H1 (cell line): Measurements from ENCODE around the gene ERI2. TPM values are rescaled to one million over a fixed set of nuclear protein-coding genes. Genes with fewer than 3 reads are reported as not detected.

Source experiments
- CTCF ChIA-PET: fragments of 300-600 bp; sonication (Branson Sonifier 250); formaldehyde crosslinking; loops from one replicate; lab custom pipeline; 2021; ENCODE audit not compliant: partially characterized antibody; lab: Charles Lee
- POLR2A ChIA-PET: fragments of 300-600 bp; sonication (Branson Sonifier 250); formaldehyde crosslinking; loops from one replicate; lab custom pipeline; 2021; ENCODE audit warnings: inconsistent platforms; ENCODE audit not compliant: partially characterized antibody; lab: Charles Lee
- DNase-seq, 2 experiments: peaks; one replicate each; pipeline versions ENCODE4 v3.0.0 to v3.0.0-alpha.2; 2010 to 2022; ENCODE audit warnings: low spot score in 2 of 2, low read depth in 1 of 2, mixed read lengths in 1 of 2
- FAIRE-seq: peaks from 2 replicates; lab custom pipeline; 2011; peaks lifted over from hg19 to GRCh38; lab: Jason Lieb, UNC
- H2AFZ ChIP-seq: 2 replicates; pipeline ENCODE4 v1.8.1; 2012; ENCODE audit warnings: low read length, inconsistent platforms
- H2AK5ac ChIP-seq: 2 replicates; pipeline ENCODE4 v1.6.1; 2013; ENCODE audit warnings: low read depth, low read length
- H2BK120ac ChIP-seq: replicated peaks from 2 replicates; pipeline ENCODE3; 2013; ENCODE audit warnings: low read depth, low read length, inconsistent platforms
- H2BK12ac ChIP-seq: 2 replicates; pipeline ENCODE4 v1.6.1; 2013; ENCODE audit warnings: low read depth, low read length
- H2BK15ac ChIP-seq: 2 replicates; pipeline ENCODE4 v1.6.1; 2013; ENCODE audit warnings: low read length
- H2BK20ac ChIP-seq: 2 replicates; pipeline ENCODE4 v1.6.1; 2013; ENCODE audit warnings: low read length
- H2BK5ac ChIP-seq: 2 replicates; pipeline ENCODE4 v1.6.1; 2013; ENCODE audit warnings: low read depth, low read length
- H3K14ac ChIP-seq: 2 replicates; pipeline ENCODE4 v1.6.1; 2013; ENCODE audit warnings: inconsistent platforms; ENCODE audit not compliant: insufficient read length
- H3K18ac ChIP-seq: 2 replicates; pipeline ENCODE4 v1.6.1; 2013; ENCODE audit warnings: low read length; ENCODE audit errors: extremely low read depth
- H3K23ac ChIP-seq: 2 replicates; pipeline ENCODE4 v1.6.1; 2013; ENCODE audit warnings: inconsistent platforms; ENCODE audit not compliant: insufficient read length
- H3K23me2 ChIP-seq: 2 replicates; pipeline ENCODE4 v1.6.1; 2013; ENCODE audit warnings: low read depth, low read length
- H3K27ac ChIP-seq: 2 replicates; pipeline ENCODE4 v1.6.1; 2011; ENCODE audit warnings: low read depth, low read length, inconsistent platforms
- H3K27me3 ChIP-seq, 4 experiments: replicated peaks in 1 of 4; 1 replicate in 1 of 4; 2 replicates in 3 of 4; pipeline versions ENCODE4 v1.6.1 to v1.8.1; 2011 to 2013; ENCODE audit warnings: low read length in 3 of 4, mild to moderate bottlenecking in 3 of 4, inconsistent platforms in 2 of 4, mixed read lengths in 2 of 4, moderate library complexity in 1 of 4; ENCODE audit not compliant: control insufficient read depth in 3 of 4, insufficient read depth in 3 of 4; ENCODE audit errors: extremely low read depth in 1 of 4
- H3K36me3 ChIP-seq, 4 experiments: 2 replicates each; pipeline versions ENCODE4 v1.6.1 to v1.8.1; 2011 to 2013; ENCODE audit warnings: mild to moderate bottlenecking in 4 of 4, low read length in 3 of 4, moderate library complexity in 2 of 4, control low read depth in 1 of 4, inconsistent platforms in 1 of 4; ENCODE audit not compliant: insufficient read depth in 4 of 4, control insufficient read depth in 2 of 4
- H3K4ac ChIP-seq: replicated peaks from 2 replicates; pipeline ENCODE3; 2013; ENCODE audit warnings: low read length, low read depth, mixed read lengths, inconsistent platforms; ENCODE audit not compliant: insufficient read length
- H3K4me1 ChIP-seq, 4 experiments: replicated peaks in 1 of 4; 1 replicate in 1 of 4; 2 replicates in 3 of 4; pipeline versions ENCODE4 v1.6.1 to v1.8.1; 2011 to 2013; ENCODE audit warnings: low read length in 3 of 4, inconsistent platforms in 2 of 4, mixed read lengths in 1 of 4; ENCODE audit not compliant: insufficient read depth in 4 of 4, control insufficient read depth in 3 of 4
- H3K4me2 ChIP-seq, 2 experiments: 2 replicates each; pipeline versions ENCODE4 v1.6.1 to v1.8.1; 2011 to 2013; ENCODE audit warnings: low read depth in 2 of 2, low read length in 2 of 2, control low read depth in 1 of 2, inconsistent platforms in 1 of 2, mild to moderate bottlenecking in 1 of 2; ENCODE audit not compliant: insufficient read depth in 1 of 2
- H3K4me3 ChIP-seq, 4 experiments: fragments of 200-600, 300-600 bp in 1 of 4; sonication (generic), shearing (Covaris generic), sonication (Bioruptor Twin) in 1 of 4; 2 replicates each; pipeline versions ENCODE4 v1.5.1 to v1.8.1; 2011 to 2016; ENCODE audit warnings: low read length in 4 of 4, low read depth in 3 of 4, control low read depth in 2 of 4, inconsistent platforms in 2 of 4, mild to moderate bottlenecking in 2 of 4, mixed read lengths in 1 of 4, moderate library complexity in 1 of 4; ENCODE audit not compliant: insufficient read depth in 2 of 4; ENCODE audit errors: extremely low read depth in 1 of 4
- H3K56ac ChIP-seq: replicated peaks from 2 replicates; pipeline ENCODE3; 2013; ENCODE audit warnings: low read depth, mild to moderate bottlenecking, mixed read lengths, low read length, inconsistent platforms; ENCODE audit not compliant: insufficient read length
- H3K79me1 ChIP-seq: 2 replicates; pipeline ENCODE4 v1.6.1; 2013; ENCODE audit warnings: low read depth, low read length, control low read depth
- H3K79me2 ChIP-seq, 2 experiments: 2 replicates each; pipeline versions ENCODE4 v1.6.1 to v1.8.1; 2012 to 2013; ENCODE audit warnings: low read length in 2 of 2, mild to moderate bottlenecking in 2 of 2, inconsistent platforms in 1 of 2; ENCODE audit not compliant: insufficient read depth in 2 of 2, control insufficient read depth in 1 of 2
- H3K9ac ChIP-seq, 4 experiments: replicated peaks in 1 of 4; 1 replicate in 1 of 4; 2 replicates in 3 of 4; pipeline versions ENCODE4 v1.6.1 to v1.8.1; 2011 to 2013; ENCODE audit warnings: low read depth in 3 of 4, low read length in 3 of 4, control low read depth in 2 of 4, mild to moderate bottlenecking in 2 of 4, moderate library complexity in 2 of 4, inconsistent platforms in 1 of 4; ENCODE audit errors: extremely low read depth in 1 of 4
- H3K9me3 ChIP-seq, 2 experiments: 2 replicates each; pipeline versions ENCODE4 v1.6.1 to v1.8.1; 2012 to 2013; ENCODE audit warnings: mild to moderate bottlenecking in 2 of 2, moderate library complexity in 2 of 2, control low read depth in 1 of 2, inconsistent platforms in 1 of 2, low read depth in 1 of 2, low read length in 1 of 2, mixed read lengths in 1 of 2; ENCODE audit not compliant: insufficient read depth in 2 of 2
- H4K20me1 ChIP-seq, 2 experiments: replicated peaks in 1 of 2; 2 replicates each; pipeline versions ENCODE3 to v1.8.1; 2011 to 2013; ENCODE audit warnings: inconsistent platforms in 2 of 2, low read length in 2 of 2, mild to moderate bottlenecking in 1 of 2; ENCODE audit not compliant: insufficient read depth in 2 of 2, control insufficient read depth in 1 of 2
- H4K5ac ChIP-seq: 2 replicates; pipeline ENCODE4 v1.6.1; 2013; ENCODE audit warnings: low read length, low read depth, mixed read lengths, inconsistent platforms; ENCODE audit not compliant: insufficient read length
- H4K8ac ChIP-seq: 2 replicates; pipeline ENCODE4 v1.8.0; 2013; ENCODE audit warnings: mild to moderate bottlenecking, moderate library complexity, low read length, inconsistent platforms; ENCODE audit not compliant: insufficient read depth; ENCODE audit errors: extremely low read depth
- H4K91ac ChIP-seq: replicated peaks from 2 replicates; pipeline ENCODE3; 2013; ENCODE audit warnings: low read length, mixed read lengths, inconsistent platforms; ENCODE audit not compliant: insufficient read length
- BCL11A ChIP-seq, 2 experiments: IDR thresholded peaks; one replicate each; pipeline ENCODE4 v1.6.1; 2011; ENCODE audit warnings: low read depth in 2 of 2, low read length in 2 of 2, mild to moderate bottlenecking in 2 of 2
- EGR1 ChIP-seq: IDR thresholded peaks from 2 replicates; pipeline ENCODE4 v1.6.1; 2011; ENCODE audit warnings: low read depth, low read length, borderline replicate concordance
- JUN ChIP-seq: IDR thresholded peaks from 2 replicates; pipeline ENCODE4 v1.6.1; 2011; ENCODE audit warnings: low read depth, mild to moderate bottlenecking, improper control_type of control experiment, low read length
- NRF1 ChIP-seq: IDR thresholded peaks from 2 replicates; pipeline ENCODE4 v1.6.1; 2011; ENCODE audit warnings: mild to moderate bottlenecking, low read depth, low read length, improper control_type of control experiment
- RFX5 ChIP-seq: IDR thresholded peaks from 2 replicates; pipeline ENCODE4 v1.6.1; 2011; ENCODE audit warnings: low read depth, low read length, improper control_type of control experiment, borderline replicate concordance
- SIN3A ChIP-seq, 2 experiments: IDR thresholded peaks in 1 of 2; conservative IDR thresholded peaks in 1 of 2; 2 replicates each; pipeline ENCODE4 v1.6.1; 2011 to 2012; ENCODE audit warnings: low read length in 2 of 2, improper control_type of control experiment in 1 of 2, low read depth in 1 of 2, mild to moderate bottlenecking in 1 of 2
- SP4 ChIP-seq: IDR thresholded peaks from 2 replicates; pipeline ENCODE4 v1.6.1; 2012; ENCODE audit warnings: low read length, inconsistent platforms
- SUZ12 ChIP-seq: fragments of 200-600 bp; sonication (generic); IDR thresholded peaks from 2 replicates; pipeline ENCODE4 v1.6.1; 2012; ENCODE audit warnings: mild to moderate bottlenecking, inconsistent platforms, low read length, moderate library complexity, mixed read lengths
- ZNF274 ChIP-seq: IDR thresholded peaks from 2 replicates; pipeline ENCODE4 v1.7.0; 2012; ENCODE audit warnings: low read length, borderline replicate concordance; ENCODE audit errors: extremely low read depth
- WGBS, 2 experiments: shearing (Covaris generic) in 1 of 2; methylation state at CpG; one replicate each; pipeline versions ENCODE4 v1.1.6 to v1.1.7; 2013 to 2015; ENCODE audit warnings: low lambda C conversion rate in 2 of 2, mixed read lengths in 2 of 2, inconsistent platforms in 1 of 2, low coverage in 1 of 2, missing lambda C conversion rate in 1 of 2; ENCODE audit not compliant: insufficient replicate concordance in 2 of 2, insufficient coverage in 1 of 2, insufficient read length in 1 of 2; ENCODE audit errors: extremely low coverage in 1 of 2, missing lambda C conversion rate in 1 of 2; 5-methylcytosine and 5-hydroxymethylcytosine counted together
- polyA plus RNA-seq, 7 experiments: library from polyadenylated mRNA; depleted of rRNA in 3 of 7; stranded (reverse) in 5 of 7; unstranded in 2 of 7; fragments of >200 nt in 5 of 7; fragments of 200-250 nt in 2 of 7; gene quantifications; 1 replicate in 5 of 7; 2 replicates in 1 of 7; 4 replicates in 1 of 7; pipeline versions ENCODE4 v1.2.1 to v1.2.3, GENCODE V29; 2011 to 2013; ENCODE audit warnings: missing spikeins in 2 of 7, mixed read lengths in 2 of 7
- total RNA-seq: library from RNA; stranded (reverse); fragmentation: NEBNext Ultra II Directional; extraction: Animal tissue kit (Norgen Biotek cat#: 25700); gene quantifications from 2 replicates; pipeline ENCODE4 v1.2.1, GENCODE V29; 2021
- TF ChIP-seq, protein P1 (sequence below): IDR thresholded peaks from 2 replicates; pipeline ENCODE4 v1.6.1; 2012; ENCODE audit warnings: inconsistent platforms

The ERI2 gene
- total and polyA plus RNA-seq, 2 of the 8 experiments (the other 6 are each of a cell fraction or from before 2014, with no cell fraction given) = 11.0 to 12.6 TPM

DNA sequence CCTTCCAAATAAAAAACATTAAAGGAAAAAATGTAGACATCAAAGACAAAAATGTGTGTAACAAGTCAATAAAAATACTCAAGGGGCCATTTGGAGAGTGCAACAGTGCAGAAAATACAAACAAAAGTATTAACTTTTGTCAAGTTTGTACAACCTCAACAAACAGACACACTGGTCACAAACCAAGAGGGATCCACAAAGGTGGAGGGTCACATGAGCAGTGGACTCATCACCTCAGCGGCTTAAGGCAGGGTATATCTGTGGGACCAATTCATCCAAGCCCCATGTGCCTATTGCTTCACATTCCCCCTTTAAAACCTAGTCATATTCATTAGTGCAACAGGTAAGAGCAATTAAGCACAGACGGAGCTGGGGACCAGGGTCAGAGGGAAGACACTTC lies 48.7 kb upstream of the ERI2 start:
- Histone ChIP-seq H3K4ac (no peak overlapping the region), H4K91ac (no peak overlapping the region), H3K27ac (no peak overlapping the region), H2AFZ (no peak overlapping the region), H3K14ac (no peak overlapping the region), H3K4me1 (peaks cover 0 to 6% (median under 1%) of the 10 kb centered on the region in 4 experiments; a peak in 2 of 7 replicates), H2BK20ac (no peak overlapping the region), H2AK5ac (no peak overlapping the region), H3K9ac (no peak overlapping the region), H3K23me2 (no peaks in the 10 kb centered on the region), H2BK15ac (no peak overlapping the region), H3K23ac (no peak overlapping the region), H3K56ac (no peak overlapping the region), H2BK12ac (no peak overlapping the region), H2BK5ac (no peak overlapping the region), H4K5ac (no peak overlapping the region), H3K4me3 (no peak overlapping the region), H3K79me2 (0 out of 4 replicates have a peak, but pooled peaks cover 0 to 6% of the 10 kb centered on the region in 2 experiments), H3K9me3 (no peaks in the 10 kb centered on the region), H3K36me3 (peaks cover 0 to 7% (median 1%) of the 10 kb centered on the region in 4 experiments; a peak in 5 of 8 replicates), H3K4me2 (no peak overlapping the region), H3K27me3 (no peaks in the 10 kb centered on the region), H4K8ac (no peak overlapping the region), H4K20me1 (peaks cover 0 to 3% of the 10 kb centered on the region in 2 experiments), H3K79me1 (peaks cover 4% of the 10 kb centered on the region; the same call in 1 of the 2 replicates), H2BK120ac (no peak overlapping the region), H3K18ac (no peak overlapping the region)
- TF ChIP-seq NRF1 = no peak
- TF ChIP-seq, protein P1, sequence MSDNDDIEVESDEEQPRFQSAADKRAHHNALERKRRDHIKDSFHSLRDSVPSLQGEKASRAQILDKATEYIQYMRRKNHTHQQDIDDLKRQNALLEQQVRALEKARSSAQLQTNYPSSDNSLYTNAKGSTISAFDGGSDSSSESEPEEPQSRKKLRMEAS = no peak
- TF ChIP-seq JUN = no peak
- TF ChIP-seq SIN3A (conservative IDR thresholded peaks at IDR 0.05 in 1 of 2, IDR thresholded peaks at IDR 0.05 in 1 of 2; ENCODE audit: low read depth in 1 of 2, low read length in 2 of 2) = no peak
- TF ChIP-seq EGR1 = no peak
- no peak for TF ChIP-seq SP4
- no peak for TF ChIP-seq ZNF274
- TF ChIP-seq RFX5 = no peak
- TF ChIP-seq BCL11A (IDR thresholded peaks at IDR 0.05; ENCODE audit: low read depth in 2 of 2, low read length in 2 of 2) = no peak
- TF ChIP-seq SUZ12 = no peak
- WGBS, 2 experiments = 87% methylated on average over 2 of the region's 2 CpGs; no CpG with 5 or more reads in 1 of the 2 experiments
- FAIRE-seq (no peak), DNase-seq (no peak)
- ChIA-PET CTCF (interaction anchor here (0.6 to 0.7 kb wide), 2 partner anchors 292 to 474 kb away, joined by 3 read pairs; no protein-coding TSS in a partner anchor), POLR2A (interaction anchor here (0.8 kb wide), 1 partner anchor 11 kb away, joined by 3 read pairs; no protein-coding TSS in a partner anchor)
